Measurements from ENCODE around the gene ADARB2.

The ADARB2 gene

GRCh38 chr10:1182280-1183032, 554.9 kb downstream of the ADARB2 start:
- Mint-ChIP-seq H3K4me3 (no peak overlapping the region), H3K4me1 (no peaks in the 10 kb centered on the region), H3K36me3 (no peaks in the 10 kb centered on the region), H3K27ac (no peak overlapping the region), H3K27me3 (peaks cover 5 to 14% of the 10 kb centered on the region in 2 donors), H3K9me3 (no peaks in the 10 kb centered on the region)
- ATAC-seq (replicated peaks) (no peak), DNase-seq (no peak)

- DNase-seq (no peak), ATAC-seq (replicated peaks) (no peak)
- no peak overlapping the region for H3K4me3 Mint-ChIP-seq
Observed at GRCh38 chr10:1180836-1181235, 556.5 kb downstream of the ADARB2 start.

GRCh38 chr10:1180071-1180730, 557.1 kb downstream of the ADARB2 start:
- ATAC-seq (replicated peaks), result no peak
- Mint-ChIP-seq H3K9me3 (no peaks in the 10 kb centered on the region), H3K27me3 (peaks cover 5 to 14% of the 10 kb centered on the region in 2 donors), H3K27ac (no peak overlapping the region), H3K4me3 (no peak overlapping the region), H3K4me1 (no peaks in the 10 kb centered on the region), H3K36me3 (no peaks in the 10 kb centered on the region)
- no peak for DNase-seq

More at GRCh38 chr10:1180836-1181235, 556.5 kb downstream of the ADARB2 start:
- Mint-ChIP-seq H3K4me1 (no peaks in the 10 kb centered on the region), H3K36me3 (no peaks in the 10 kb centered on the region), H3K27ac (no peak overlapping the region), H3K9me3 (no peaks in the 10 kb centered on the region), H3K27me3 (peaks cover 5 to 14% of the 10 kb centered on the region in 2 donors)

- Mint-ChIP-seq H3K9me3 (no peaks in the 10 kb centered on the region), H3K4me1 (no peaks in the 10 kb centered on the region), H3K36me3 (no peaks in the 10 kb centered on the region), H3K27me3 (peaks cover 5 to 14% of the 10 kb centered on the region in 2 donors), H3K27ac (no peak overlapping the region), H3K4me3 (no peak overlapping the region)
- ATAC-seq (replicated peaks) (no peak), DNase-seq (no peak)
Observed at GRCh38 chr10:1179346-1180070, 557.8 kb downstream of the ADARB2 start.

GRCh38 chr10:1178506-1178905, 558.8 kb downstream of the ADARB2 start:
- Mint-ChIP-seq H3K4me3 (no peak overlapping the region), H3K4me1 (no peaks in the 10 kb centered on the region), H3K27ac (no peak overlapping the region), H3K36me3 (no peaks in the 10 kb centered on the region), H3K9me3 (no peaks in the 10 kb centered on the region), H3K27me3 (peaks cover 8 to 10% of the 10 kb centered on the region in 2 donors)
- DNase-seq (no peak), ATAC-seq (replicated peaks) (no peak)

GRCh38 chr10:1177936-1178335, 559.4 kb downstream of the ADARB2 start:
- H3K27me3 Mint-ChIP-seq, result peaks cover 6 to 9% of the 10 kb centered on the region in 2 donors
- no peaks in the 10 kb centered on the region for H3K4me1 Mint-ChIP-seq
- ATAC-seq (replicated peaks), result no peak
- H3K9me3 Mint-ChIP-seq, result no peaks in the 10 kb centered on the region
- no peaks in the 10 kb centered on the region for H3K36me3 Mint-ChIP-seq
- H3K4me3 Mint-ChIP-seq, result no peak overlapping the region
- H3K27ac Mint-ChIP-seq, result no peak overlapping the region
- DNase-seq, result no peak

- no peak for DNase-seq
- Mint-ChIP-seq H3K9me3 (no peaks in the 10 kb centered on the region), H3K36me3 (no peaks in the 10 kb centered on the region), H3K4me1 (no peaks in the 10 kb centered on the region), H3K27me3 (peaks cover 6 to 19% of the 10 kb centered on the region in 2 donors), H3K4me3 (no peak overlapping the region), H3K27ac (no peak overlapping the region)
- no peak for ATAC-seq (replicated peaks)
Observed at GRCh38 chr10:1175956-1176565, 561.3 kb downstream of the ADARB2 start.

- H3K27me3 Mint-ChIP-seq, result peaks cover 0 to 19% of the 10 kb centered on the region in 2 donors
- no peak for ATAC-seq (replicated peaks)
- no peaks in the 10 kb centered on the region for H3K4me1 Mint-ChIP-seq
- no peaks in the 10 kb centered on the region for H3K9me3 Mint-ChIP-seq
- no peak overlapping the region for H3K4me3 Mint-ChIP-seq
- H3K36me3 Mint-ChIP-seq, result no peaks in the 10 kb centered on the region
- H3K27ac Mint-ChIP-seq, result no peak overlapping the region
- no peak for DNase-seq
Observed at GRCh38 chr10:1174022-1174421, 563.3 kb downstream of the ADARB2 start.

- no peaks in the 10 kb centered on the region for H3K36me3 Mint-ChIP-seq
- no peaks in the 10 kb centered on the region for H3K4me1 Mint-ChIP-seq
- H3K4me3 Mint-ChIP-seq, result no peak overlapping the region
- DNase-seq, result no peak
- H3K9me3 Mint-ChIP-seq, result no peaks in the 10 kb centered on the region
- no peak for ATAC-seq (replicated peaks)
- H3K27me3 Mint-ChIP-seq, result peaks cover 0 to 19% of the 10 kb centered on the region in 2 donors
- no peak overlapping the region for H3K27ac Mint-ChIP-seq
Observed at GRCh38 chr10:1173091-1173490, 564.2 kb downstream of the ADARB2 start.

GRCh38 chr10:1172256-1172984, 564.9 kb downstream of the ADARB2 start:
- no peaks in the 10 kb centered on the region for H3K4me1 Mint-ChIP-seq
- ATAC-seq (replicated peaks), result no peak
- H3K9me3 Mint-ChIP-seq, result no peaks in the 10 kb centered on the region
- H3K27ac Mint-ChIP-seq, result no peak overlapping the region
- no peaks in the 10 kb centered on the region for H3K36me3 Mint-ChIP-seq
- H3K27me3 Mint-ChIP-seq, result peaks cover 0 to 19% of the 10 kb centered on the region in 2 donors
- no peak overlapping the region for H3K4me3 Mint-ChIP-seq
- no peak for DNase-seq

GRCh38 chr10:1171586-1171985, 565.7 kb downstream of the ADARB2 start:
- no peaks in the 10 kb centered on the region for H3K36me3 Mint-ChIP-seq
- DNase-seq (no peak), ATAC-seq (replicated peaks) (no peak)
- peaks cover 0 to 19% of the 10 kb centered on the region in 2 donors for H3K27me3 Mint-ChIP-seq
- no peaks in the 10 kb centered on the region for H3K4me1 Mint-ChIP-seq
- H3K9me3 Mint-ChIP-seq, result no peaks in the 10 kb centered on the region
- no peak overlapping the region for H3K27ac Mint-ChIP-seq
- H3K4me3 Mint-ChIP-seq, result no peak overlapping the region

GRCh38 chr10:1171182-1171581, 566.1 kb downstream of the ADARB2 start:
- DNase-seq, result no peak
- Mint-ChIP-seq H3K27ac (no peak overlapping the region), H3K4me1 (no peaks in the 10 kb centered on the region), H3K9me3 (no peaks in the 10 kb centered on the region), H3K4me3 (no peak overlapping the region), H3K36me3 (no peaks in the 10 kb centered on the region), H3K27me3 (peaks cover 0 to 19% of the 10 kb centered on the region in 2 donors)
- ATAC-seq (replicated peaks), result no peak

GRCh38 chr10:1170867-1171180, 566.5 kb downstream of the ADARB2 start:
- Mint-ChIP-seq H3K4me1 (no peaks in the 10 kb centered on the region), H3K27me3 (peaks cover 0 to 19% of the 10 kb centered on the region in 2 donors), H3K27ac (no peak overlapping the region), H3K36me3 (no peaks in the 10 kb centered on the region), H3K4me3 (no peak overlapping the region), H3K9me3 (no peaks in the 10 kb centered on the region)
- DNase-seq (no peak), ATAC-seq (replicated peaks) (no peak)
